Renal cortical epithelial cell (primary cell): ENCODE measurements around the gene PLA2G15. TPM values are rescaled to one million over a fixed set of nuclear protein-coding genes. Genes with fewer than 3 reads are reported as not detected.

Experiments used
- DNase-seq: peaks from one replicate; pipeline ENCODE4 v3.0.0-alpha.2; 2011; ENCODE audit warnings: low read depth
- total RNA-seq: library from RNA; depleted of rRNA; stranded (reverse); fragments of >200 nt; gene quantifications from 2 replicates; pipeline ENCODE4 v1.2.3, GENCODE V29; 2014

The PLA2G15 gene, protein sequence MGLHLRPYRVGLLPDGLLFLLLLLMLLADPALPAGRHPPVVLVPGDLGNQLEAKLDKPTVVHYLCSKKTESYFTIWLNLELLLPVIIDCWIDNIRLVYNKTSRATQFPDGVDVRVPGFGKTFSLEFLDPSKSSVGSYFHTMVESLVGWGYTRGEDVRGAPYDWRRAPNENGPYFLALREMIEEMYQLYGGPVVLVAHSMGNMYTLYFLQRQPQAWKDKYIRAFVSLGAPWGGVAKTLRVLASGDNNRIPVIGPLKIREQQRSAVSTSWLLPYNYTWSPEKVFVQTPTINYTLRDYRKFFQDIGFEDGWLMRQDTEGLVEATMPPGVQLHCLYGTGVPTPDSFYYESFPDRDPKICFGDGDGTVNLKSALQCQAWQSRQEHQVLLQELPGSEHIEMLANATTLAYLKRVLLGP
- total RNA-seq = 19.3 and 50.1 TPM in 2 replicates

DNA sequence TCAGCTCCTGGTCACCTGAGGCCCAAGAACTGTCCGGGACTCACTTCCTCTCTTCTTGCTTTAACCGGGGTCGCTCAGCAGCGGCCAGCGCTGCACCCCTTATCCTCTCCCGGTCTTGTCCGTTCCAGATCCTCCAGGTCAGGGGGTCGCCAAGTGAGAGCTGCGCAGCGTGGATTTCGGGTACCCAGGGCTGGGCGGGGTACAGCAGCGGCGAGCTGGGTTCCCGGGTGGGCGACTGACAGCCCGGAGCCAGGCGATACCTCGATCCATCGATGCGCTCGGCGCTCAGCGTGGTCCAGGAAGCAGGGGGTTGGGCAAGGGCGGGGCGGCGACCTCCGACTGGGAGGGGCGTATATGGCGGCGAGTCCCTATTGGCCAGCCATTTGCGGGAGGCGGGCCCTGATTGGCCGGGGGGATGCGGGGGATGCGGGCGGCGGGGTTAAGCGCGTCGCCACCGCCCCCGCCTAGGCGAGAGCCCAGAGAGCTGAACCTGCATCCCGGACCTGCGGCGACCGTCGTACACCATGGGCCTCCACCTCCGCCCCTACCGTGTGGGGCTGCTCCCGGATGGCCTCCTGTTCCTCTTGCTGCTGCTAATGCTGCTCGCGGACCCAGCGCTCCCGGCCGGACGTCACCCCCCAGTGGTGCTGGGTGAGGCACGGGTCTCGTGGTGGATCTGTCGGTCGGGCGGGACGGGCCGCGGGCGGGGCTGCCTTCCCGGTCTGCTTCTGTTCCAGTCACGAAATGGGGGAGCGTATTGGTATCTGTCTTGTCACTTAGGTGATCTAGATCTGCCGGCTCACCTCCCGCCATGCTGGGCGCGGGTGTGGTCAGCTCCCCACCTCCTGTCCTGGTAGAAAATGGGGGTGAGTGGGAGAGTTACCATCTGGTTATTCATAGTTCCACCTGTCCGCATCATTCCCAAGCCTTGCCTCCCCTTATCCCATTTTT is at the start of gene PLA2G15:
Gene PLA2G15 (plus strand): TSS at position 471 of the 951 bp plus-strand sequence. CDS start 54 bp downstream, at position 525.
- peak; percentile 66 for DNase-seq

- peak; percentile 83 for DNase-seq
These were observed 47.9 kb upstream of the PLA2G15 start for GRCh38 chr16:68197250-68197649.

- peak; percentile 23 for DNase-seq
These were observed 44.9 kb upstream of the PLA2G15 start for GRCh38 chr16:68200088-68200783.

DNA sequence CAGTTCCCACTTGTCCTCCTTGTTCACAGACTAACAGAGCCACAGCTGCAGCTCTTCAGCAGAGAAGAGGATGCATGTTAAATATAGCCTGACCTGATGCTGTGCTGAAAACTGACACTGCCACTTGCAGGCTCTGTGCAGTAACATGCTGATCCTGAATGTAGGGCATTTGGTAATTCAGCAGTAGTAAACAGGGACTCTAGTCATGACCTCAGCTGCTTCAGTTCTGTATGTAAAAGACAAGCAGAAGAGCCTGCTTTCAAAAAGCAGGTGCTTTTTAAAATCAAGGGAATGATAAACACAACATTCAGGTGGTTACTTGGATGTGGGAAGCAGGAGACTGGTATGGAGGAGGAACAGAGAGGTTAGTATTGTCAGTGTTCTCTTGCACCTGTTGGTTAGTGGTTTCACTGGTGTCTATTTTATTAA is 43.1 kb upstream of the PLA2G15 start:
- DNase-seq = no peak

- DNase-seq = no peak
These were observed 38.9 kb upstream of the PLA2G15 start for GRCh38 chr16:68206245-68206644.

- no peak for DNase-seq
These were observed 30.4 kb upstream of the PLA2G15 start for GRCh38 chr16:68214726-68215125.

GRCh38 chr16:68215302-68215701 is 29.9 kb upstream of the PLA2G15 start:
- no peak for DNase-seq

DNA sequence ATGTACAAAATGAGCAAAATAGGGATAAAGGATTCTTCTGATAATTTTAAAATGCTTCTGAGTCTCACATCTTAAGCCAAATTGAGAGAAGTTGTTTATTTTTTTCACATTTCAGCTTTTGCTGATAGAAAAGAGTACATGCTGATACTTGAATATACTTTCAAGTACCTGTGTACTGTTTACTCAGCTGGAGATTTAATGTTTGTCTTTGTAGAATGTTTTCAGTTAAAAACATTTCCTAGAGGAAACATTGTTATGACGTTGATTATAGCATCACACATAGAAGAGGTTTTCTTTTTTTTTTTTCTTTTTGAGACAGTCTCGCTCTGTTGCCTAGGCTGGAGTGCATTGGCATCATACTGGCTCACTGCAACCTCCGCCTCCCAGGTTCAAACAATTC is 28.9 kb upstream of the PLA2G15 start:
- no peak for DNase-seq

GRCh38 chr16:68217506-68217905 is 27.7 kb upstream of the PLA2G15 start:
- DNase-seq = no peak

DNA sequence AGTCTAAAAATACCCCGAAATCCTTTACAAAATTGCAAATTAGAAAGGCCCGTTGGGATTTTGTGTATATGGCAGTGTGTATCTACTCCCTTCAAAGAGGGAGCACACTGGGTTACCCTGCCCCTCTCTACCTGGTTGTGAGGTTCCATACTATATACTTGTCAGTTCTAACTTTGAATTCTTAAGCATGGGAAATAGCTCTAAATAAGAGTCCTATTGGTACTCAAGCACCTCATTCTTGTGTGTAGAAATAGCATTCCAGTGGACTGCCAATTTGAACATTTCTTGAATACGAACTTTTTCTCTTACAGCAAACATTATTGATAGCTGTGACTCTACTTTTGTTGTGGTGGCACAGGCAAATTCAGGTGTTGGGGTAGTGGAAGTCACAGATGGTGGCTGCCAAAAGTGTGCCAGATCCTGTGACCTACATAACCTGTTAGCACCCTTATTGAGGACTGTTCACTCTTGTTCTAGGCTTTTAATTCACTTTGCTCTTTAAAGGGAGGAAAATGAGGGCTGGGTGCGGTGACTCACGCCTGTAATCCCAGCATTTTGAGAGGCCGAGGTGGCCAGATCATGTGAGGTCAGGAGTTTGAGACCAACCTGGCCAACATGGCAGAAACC is 25.3 kb upstream of the PLA2G15 start:
- no peak for DNase-seq

- DNase-seq = no peak
These were observed 22.1 kb upstream of the PLA2G15 start for GRCh38 chr16:68223072-68223471.

GRCh38 chr16:68226116-68226515 is 19.1 kb upstream of the PLA2G15 start:
- no peak for DNase-seq

DNA sequence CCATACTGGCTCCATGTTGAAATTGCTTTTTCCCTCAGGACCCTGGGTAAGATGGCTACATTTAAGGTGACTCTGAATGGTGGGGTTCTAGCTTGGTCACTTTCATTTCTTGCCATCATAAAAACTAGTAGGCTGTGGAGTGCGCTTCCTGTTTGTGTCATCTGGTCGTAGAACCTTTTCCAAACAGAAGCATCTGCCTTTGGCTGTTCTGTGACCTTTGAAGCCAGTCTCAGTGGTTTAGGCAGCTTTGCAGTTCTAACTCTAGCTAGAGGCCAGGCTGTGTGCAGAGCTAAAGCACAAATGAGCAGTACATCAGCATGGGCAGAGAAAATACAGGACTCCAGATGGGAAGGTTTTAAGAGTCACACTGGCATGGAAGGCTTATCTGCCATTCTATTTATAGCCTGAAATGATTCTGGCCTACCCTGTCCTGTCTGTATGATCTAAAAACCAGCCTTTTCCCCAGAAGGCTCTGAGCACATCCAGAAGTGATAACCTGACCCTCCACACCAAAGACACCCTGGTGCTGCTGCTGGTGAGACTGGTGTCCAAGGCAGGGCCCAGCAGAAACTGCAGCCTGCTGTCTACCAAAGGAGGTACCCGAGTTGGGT is 17.9 kb upstream of the PLA2G15 start:
- no peak for DNase-seq

DNA sequence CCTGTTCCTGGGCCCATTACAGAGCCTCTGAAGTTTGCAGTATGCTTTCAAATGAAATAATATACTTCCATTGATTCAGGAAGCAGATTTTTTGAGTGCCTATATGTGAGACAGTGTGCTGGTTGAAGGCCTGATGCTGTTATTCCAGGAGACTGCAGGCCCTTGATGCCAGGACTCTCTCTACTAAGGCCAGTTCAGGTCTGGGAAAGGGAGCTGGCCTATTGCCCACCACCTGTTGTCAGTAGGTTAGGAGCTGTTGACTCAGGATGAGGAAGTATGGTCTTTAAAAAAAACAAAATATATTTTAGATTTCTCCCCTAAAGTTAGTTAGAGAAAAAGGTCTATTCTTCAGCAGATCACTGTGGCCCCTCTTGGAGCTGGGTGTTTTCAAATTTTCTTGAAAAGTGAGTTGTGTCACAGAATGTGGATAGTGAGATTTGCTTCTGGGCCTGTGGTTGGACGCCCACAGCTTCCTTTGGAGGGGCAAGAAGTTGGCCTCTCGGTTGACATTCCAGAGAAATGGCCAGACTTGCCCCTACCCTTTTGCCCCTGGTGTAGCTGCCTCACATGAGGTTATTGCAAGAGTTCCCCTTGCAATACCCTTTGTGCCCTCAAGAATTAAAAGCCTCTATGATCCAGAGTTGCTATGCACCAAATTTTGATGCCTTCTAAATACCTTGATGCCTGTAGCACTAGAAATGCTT is 17.2 kb upstream of the PLA2G15 start:
- DNase-seq = no peak

DNA sequence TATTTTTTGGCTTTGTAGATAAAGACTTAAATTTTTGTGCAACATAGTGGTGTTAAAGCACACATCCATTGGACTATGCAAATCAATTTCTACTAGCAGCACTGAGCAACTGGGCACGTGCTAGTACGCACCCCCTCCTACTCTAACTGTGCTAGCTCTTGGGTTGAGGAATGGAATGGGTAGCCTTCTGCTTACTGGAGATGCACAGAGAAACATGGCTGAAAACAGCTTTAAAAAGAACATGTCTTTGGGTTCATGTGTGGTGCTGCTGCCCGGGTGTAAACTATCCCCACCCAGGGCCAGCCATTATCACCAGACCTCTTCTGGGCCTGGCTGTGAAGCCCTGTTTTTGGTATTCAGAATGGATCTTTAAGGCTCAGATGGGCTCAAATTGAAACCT is 16.5 kb upstream of the PLA2G15 start:
- no peak for DNase-seq

DNA sequence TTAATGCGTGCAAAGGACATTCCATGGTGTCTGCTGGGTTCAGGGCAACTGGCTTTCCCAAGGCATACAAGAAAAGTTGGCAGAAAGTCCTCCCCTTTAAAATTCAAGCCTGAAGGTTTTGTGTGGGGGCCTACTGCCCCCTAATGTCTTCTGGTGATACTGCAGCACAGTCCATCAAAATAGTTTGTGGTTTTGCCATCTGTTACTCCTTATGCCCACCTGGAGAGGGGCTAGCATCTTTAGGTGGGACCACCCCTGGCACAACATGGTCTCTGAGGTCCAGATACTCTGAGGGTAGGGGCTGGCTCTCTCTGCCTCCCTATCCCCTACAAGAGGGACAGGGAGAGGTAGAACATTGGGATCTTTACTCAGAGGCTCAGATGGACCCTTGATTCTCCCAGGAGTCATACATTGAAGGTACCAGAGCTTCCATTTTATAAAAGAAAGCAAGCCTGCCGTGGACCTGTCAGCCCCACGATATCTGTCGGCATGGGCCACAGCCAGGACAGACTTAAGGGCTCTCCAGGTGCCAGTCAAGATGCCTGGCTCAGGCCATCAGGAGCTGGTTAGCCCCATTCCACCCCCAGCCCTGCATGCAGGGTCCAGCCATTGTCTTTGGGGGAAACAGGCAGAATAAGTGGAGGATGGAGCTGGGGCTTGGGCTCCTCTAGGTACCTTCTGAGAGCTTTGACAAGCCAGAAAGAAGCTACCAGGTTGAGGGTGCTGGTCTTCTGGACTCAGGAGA is 15.6 kb upstream of the PLA2G15 start:
- DNase-seq = peak; percentile 49

DNA sequence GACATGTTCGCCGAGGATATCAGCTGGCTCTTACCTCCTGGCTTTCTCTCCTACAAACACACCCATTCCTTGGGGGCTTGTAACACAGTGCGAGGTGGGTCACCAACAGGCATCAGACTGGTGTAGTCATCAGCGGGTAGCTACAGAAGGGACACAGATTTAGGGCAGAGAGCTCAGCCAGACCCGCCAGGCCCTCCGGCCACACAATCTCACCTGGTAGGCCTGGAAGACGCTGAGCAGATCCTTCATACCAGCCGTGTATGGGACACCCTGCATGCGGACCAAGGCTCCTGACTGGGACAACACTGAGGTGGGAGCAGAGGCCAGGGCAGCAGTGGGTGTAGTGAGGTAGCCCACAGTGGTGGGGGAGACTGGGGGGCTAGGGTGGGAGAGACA is 15.0 kb upstream of the PLA2G15 start:
- no peak for DNase-seq

GRCh38 chr16:68230956-68231355 is 14.2 kb upstream of the PLA2G15 start:
- no peak for DNase-seq

GRCh38 chr16:68231384-68232136 is 13.6 kb upstream of the PLA2G15 start:
- no peak for DNase-seq
